SH-SY5Y (cell line): Measurements from ENCODE around the gene BMX.

Experiments used
- GATA2 ChIP-seq: IDR thresholded peaks from 2 replicates; pipeline ENCODE4 v1.6.1; 2011; ENCODE audit warnings: mild to moderate bottlenecking, low read depth, low read length
- GATA3 ChIP-seq: IDR thresholded peaks from 2 replicates; pipeline ENCODE4 v1.6.1; 2011; ENCODE audit warnings: low read depth, mild to moderate bottlenecking, low read length, moderate library complexity

Gene BMX

DNA sequence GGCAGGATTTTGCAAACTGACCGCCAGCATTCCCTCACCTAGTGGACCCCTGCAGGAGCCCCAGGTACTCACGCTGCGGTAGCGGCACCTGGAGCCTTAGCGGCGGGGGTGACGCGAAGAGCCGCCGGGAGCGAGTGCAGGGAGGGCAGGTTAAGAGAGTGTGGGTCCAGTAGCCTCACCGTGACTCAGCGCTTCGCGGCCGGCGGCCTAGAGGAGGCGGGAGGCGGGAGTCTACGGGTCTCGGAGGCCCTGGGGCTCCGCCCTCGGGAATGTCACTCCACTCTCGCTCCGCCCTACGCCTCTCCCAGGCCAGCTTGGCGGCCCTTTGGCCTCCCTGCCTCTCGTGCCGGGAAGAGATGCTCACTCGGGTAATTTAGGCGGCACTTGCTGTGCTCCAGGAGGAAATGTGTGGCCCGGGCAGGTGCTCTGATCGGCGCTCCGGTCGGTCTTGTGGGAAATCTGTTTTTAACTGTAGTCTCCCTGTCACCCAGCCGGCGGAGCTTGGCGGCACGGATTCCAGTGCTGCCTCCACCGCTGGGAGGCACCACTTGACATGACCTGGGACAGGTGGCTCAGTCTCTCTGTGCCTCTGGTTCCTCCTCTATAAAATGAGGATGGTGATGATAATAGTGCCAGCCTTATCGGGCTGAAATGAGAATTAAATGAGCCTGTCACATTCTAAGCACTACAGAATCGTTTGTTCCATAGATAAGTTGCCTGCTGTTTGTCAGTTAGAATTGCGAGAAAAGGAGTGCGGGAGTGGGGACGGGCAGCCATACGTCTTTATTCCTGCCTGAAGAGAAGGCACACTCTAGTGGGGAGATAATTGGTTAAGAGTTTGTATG, 7.3 kb upstream of the BMX start, which contains the start of gene PIR:
Gene PIR, minus strand, starts transcription at position 216 of the 845 bp plus-strand sequence. CDS start 2,076 bp downstream, outside the sequence.
- TF ChIP-seq GATA3: no peak
- no peak for TF ChIP-seq GATA2

DNA sequence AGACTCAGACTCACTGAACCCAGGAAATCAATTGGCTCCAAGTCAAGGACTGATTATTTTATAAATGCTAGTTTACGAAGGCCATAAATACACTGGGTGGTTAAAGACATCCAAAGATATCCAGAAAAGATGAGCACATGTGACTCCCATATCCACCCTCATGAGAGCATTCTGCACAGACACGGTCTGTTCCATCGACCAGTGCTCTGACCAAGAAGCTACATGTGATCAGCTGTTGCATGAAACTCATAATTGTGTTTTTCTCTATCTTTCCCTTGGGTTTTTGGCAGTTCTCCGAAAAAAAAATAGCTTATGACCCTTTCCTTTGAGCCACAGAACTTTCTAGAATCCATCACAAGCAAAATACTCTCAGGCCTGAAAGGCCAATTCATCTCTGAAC, 4.8 kb upstream of the BMX start:
- TF ChIP-seq GATA2: no peak
- no peak for TF ChIP-seq GATA3

DNA sequence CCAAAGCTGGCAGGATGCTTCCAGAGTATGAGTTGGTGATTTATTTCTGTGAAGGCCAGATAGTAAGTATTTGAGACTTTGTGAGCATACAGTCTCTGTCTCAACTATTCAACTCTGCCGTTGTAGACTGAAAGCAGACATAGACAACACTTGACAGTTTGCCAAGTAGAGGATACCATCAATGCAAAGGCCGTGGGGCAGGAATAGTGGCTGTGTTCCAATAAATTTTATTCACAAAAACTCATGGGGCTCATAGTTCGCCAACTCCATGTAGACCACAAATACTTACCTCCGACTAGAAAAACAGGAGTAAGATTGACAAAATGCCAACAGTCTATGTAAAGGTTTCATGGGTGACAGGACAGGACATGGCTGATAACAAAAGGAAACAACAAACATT, 3.8 kb upstream of the BMX start:
- TF ChIP-seq GATA3: no peak
- TF ChIP-seq GATA2: no peak

DNA sequence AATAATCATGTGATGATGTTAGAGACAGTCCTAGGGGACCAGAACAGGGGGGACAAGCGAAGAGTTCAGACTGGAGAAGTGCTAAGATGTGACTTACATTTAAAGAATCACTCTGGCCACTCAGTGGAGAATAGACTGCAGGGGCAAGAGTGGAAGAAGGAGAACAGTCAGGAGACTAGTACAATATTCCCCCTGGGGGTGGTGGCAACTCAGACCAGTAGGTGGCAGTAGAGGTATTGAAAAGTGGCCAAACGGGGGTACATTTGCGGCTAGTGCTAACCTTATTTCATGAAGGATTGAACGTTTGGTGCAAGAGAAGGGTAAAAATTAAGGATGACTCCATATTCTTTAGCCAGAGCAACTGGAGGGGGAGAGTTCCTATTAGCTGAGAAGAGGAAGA, 2.7 kb upstream of the BMX start:
- TF ChIP-seq GATA3: no peak
- no peak for TF ChIP-seq GATA2

DNA sequence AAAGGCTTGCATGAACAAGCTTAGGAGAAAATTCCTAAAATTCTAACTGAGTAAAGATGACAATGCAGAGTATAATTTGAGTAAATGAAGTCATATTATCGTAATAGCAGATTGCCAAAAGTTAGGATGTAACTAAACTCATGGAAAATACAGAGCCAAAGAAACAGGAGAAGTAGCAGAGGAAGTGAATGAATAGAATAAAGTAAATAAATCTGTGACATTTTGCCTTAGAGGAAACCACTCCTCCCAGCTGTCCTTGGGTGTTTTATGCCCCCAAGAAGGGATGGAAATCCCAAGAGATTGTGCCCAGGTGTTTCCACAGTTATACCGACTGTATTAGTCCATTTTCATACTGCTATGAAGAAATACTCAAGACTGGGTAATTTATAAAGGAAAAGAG, 1.9 kb upstream of the BMX start:
- TF ChIP-seq GATA3: no peak
- no peak for TF ChIP-seq GATA2

DNA sequence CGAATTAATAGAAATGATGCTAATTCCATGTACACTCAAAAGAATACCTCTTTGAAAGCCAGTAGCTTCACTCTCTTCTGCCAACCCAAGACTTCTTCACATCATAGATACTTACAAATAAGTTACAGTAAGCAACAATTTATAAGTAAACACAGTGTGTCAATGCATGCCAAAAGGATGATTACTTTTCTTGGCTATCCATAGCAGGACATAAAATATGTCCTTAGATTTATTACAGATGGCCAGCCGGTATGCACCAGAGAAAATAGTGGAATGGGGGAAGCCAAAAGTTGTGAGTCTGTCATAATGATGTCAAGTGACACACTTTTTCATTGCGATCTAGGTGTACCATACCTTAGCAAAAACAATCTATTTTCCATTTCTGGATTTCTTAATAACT, 631 bp upstream of the BMX start:
- TF ChIP-seq GATA2: no peak
- TF ChIP-seq GATA3: no peak

DNA sequence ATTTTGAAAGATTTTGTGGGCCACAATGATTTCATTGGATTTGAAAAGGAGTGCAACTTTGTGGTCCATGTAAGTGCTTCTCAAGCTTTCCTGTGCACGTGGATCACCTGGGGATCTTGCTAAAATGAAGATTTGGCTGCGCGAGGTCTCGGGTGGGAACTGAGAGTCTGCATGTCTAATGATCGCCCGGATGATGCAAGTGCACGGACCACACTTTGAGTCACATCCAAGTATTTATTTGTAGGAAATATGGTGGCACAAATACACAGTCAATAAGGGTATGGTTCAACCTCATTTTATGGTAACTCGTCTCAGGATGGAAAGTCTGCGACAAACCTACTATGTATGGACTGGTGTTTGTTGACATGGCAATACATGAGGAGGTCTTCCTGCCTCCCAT, 899 bp downstream of the BMX start:
- TF ChIP-seq GATA2: no peak
- TF ChIP-seq GATA3: no peak

DNA sequence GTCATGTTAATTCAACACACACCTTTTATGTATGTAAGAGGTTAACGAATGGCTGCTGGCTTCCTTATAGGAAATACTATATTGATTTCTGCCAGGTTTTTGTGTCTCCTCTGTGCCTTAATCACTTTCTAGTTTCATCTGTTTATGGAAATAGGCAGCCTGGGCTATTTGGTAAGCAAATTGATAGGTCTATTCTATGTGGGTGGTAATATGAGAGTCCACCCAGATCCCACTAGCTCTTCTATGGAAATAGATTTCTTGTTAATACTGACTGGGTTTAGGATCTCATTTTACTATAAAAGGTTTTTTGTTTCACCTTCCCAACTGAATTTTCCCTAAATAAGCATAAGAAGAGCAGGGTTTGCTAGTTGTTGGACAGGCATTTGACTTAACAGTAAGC, 4.1 kb downstream of the BMX start:
- TF ChIP-seq GATA3 (no peak), GATA2 (no peak)

DNA sequence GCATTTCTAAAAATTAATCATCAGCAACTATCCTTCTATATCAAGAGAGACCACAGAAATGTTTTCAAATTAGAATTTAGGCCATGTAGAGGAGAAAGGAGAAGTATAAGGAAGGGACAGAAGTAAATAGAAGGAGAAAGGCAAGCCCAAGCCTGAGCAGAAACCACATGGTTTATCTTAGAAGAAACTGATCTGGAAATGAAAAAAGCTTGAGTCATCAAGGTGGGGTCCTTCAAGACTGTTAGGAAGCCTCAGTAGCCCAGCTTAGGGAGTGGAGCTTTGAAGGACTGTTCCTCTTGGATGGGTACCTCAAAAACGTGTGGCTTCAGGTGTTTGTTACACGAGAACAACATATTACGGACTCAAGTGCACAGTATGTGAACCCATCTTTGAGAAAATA, 4.5 kb downstream of the BMX start:
- TF ChIP-seq GATA2 (no peak), GATA3 (no peak)

DNA sequence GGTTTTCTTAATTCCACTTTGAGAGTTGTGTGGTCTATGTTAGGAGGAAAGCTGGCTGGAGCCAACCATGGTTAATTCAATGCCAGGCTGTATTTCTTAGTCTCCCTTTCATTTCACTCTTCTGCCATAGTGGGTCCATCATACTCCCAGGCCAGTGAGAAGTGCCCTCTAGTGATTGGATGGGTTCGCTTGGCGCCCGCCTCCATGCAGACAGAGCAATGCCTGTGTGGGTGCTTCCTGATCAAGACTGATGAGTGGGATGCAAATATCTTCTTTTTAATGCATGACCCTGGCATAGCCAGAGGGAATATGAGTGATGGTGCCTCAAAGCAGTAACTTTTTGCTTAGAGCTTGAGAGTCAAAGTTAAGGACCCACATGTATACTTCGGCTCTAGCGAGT, 6.4 kb downstream of the BMX start:
- TF ChIP-seq GATA3 (no peak), GATA2 (no peak)

DNA sequence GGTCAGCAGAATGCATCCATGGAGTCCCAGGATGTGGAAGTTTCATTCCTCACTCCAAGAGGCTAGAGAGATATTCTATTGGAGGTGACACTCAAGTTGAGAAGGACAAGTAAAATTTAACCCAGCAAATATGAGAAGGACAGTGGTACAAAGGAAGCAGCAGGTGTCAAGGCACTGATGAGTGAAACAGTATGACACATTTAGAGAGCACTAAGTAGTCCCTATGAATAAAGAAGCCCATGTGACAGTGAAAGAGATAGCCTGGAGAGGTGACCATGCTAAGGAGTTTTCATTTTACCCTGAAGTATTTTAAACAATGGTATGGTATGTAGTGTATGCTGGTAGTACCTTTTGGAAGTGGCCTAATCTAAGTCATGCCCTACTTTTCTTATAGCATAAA, 9.2 kb downstream of the BMX start:
- no peak for TF ChIP-seq GATA3
- TF ChIP-seq GATA2: no peak

DNA sequence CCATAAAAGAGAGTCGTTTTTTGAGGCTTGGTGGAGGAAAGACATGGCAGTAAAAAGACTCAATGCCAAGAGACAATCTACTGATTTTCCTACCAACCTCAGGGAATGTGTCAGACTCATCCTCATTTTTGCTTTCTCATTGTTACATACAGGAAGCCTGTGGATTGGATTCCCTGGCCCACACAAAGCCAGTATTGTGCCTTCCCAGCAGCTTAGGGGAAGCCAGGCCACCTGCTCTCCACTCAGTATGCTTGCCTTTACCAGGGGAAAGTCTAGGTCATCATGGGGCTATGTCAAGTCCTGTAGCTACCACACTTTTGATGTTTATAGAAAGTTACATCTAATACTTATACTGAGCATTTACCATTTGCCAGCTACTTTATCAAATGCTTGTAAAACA, 11.0 kb downstream of the BMX start:
- no peak for TF ChIP-seq GATA3
- TF ChIP-seq GATA2: no peak

DNA sequence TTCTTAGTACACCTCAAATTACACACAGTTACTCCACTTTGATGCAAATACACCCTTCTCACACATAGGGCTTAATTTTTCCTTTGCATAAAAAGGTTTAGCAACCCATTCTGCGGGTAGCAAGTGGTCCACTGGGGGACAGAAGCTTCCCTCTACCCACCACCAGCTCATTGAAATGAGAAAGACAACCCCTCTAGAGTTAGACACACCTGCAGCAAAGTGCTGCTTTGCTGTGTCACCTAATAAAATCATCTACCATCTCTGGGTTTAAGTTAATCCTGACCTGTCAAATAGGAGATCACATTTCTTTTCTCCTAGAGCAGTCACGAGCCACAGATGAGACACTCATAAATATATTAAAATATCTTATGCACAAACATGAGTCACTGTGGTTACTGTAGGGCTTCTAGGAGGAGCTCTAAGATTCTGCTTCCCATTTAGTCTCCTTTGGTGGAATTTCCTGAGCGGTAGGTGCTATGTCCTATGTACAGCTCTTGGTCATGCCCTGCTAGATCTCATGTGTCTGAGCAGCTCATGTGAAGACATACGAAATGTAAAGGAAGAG, 11.9 kb downstream of the BMX start:
- TF ChIP-seq GATA2 (no peak), GATA3 (no peak)

DNA sequence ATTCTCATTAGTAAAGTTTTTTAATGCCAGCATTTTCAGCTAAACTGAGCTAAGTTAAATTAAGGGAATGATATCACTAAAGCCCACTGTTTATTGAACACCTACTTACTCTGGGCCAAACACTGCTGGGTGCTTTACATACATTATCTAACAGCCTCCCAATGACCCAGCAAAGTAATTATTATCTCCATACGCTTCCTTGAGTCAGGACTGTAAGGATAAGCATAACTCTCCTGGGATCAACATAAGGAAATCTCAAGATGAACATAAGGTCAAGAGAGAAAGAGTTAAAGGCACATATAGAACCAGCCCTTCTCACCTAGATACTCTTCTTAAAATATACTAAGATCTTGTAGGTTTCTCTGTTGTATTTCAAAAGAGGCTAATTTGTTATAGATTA, 13.7 kb downstream of the BMX start:
- TF ChIP-seq GATA3 (no peak), GATA2 (no peak)

DNA sequence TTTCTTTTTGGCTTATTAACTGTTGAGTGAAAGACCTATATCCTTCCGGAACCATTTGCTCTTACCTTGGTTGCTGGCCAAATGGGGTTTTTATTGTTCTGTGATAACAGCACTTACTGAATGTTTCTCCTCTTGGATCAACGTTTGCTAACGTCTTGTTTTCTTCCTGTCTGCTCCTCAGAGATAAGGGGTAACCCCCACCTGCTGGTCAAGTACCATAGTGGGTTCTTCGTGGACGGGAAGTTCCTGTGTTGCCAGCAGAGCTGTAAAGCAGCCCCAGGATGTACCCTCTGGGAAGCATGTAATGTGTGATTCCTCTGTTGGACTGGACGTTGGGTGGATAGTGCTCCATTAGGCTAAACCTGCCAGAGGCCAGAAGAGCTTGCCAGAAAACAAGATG, 15.3 kb downstream of the BMX start:
- TF ChIP-seq GATA3: no peak
- no peak for TF ChIP-seq GATA2
